ENCODE results near the gene SLC3A2.

SLC3A2 gene

DNA sequence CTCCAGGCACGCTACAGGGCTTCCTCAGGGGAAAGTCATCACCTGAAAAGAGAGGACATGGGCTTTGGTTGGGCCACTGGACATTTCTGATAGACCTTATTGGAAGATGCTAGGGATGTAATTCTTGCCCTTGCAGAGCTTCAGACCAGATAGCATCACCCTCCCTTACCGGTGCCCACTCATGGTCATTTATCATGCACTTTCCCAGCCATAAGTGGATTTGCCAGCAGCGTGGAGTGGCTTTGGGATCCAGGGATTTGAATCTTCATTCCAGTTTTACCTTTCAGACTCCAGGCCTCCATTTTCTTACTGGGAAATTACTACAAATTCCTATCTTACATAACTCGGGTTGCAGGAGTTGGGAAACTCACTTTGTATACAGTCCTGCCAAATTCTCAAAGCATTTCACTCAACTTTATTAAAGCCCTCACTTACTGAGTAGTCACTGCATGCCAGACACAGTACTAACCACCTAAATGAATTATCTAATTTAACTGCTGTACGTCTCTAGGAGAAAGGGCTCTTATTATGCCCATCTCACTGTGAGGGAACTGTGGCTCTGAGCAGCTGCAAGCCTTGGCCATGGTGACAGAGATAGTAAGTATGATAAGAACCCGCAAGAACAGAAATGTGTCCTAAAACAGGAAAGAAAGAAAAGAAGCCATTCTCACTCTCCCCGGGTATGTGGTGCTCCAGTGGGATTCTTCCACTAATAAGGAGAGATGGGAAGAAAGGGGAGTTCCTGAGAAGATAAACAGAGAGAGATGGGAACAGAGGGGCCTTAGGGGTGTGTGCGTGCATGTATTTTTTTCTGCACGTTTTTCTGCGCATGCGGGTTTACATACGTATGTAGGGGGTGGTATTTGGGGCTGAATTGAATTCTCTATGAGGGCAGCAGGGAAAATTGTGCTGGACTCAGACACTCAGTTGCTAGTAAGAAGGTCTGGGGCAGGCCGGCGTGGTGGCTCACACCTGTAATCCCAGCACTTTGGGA is 30.7 kb downstream of the SLC3A2 start:
- DNase-seq = no peak

- no peak for DNase-seq
These were observed 31.6 kb downstream of the SLC3A2 start for GRCh38 chr11:62912268-62912667.

DNA sequence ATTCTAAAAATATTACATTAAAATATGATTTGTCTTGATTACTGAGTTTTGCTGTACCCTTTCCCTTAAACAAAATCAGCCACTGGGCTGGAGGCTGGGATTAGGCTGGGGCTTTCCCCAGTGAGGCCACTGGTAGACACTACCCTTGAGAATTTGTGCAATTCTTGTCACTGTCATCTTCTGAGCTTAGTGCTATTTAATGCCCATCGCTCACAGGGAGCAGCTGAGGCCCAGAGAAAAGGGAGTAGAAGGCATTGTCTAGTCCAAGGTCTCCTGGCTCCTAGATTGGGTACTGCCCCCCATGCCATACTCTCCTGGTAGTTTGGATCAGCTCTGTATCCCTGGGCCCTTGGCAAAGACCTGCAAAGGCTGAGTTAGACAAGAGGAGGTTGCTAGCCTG is 33.7 kb downstream of the SLC3A2 start:
- DNase-seq = no peak

GRCh38 chr11:62917906-62918502 is 37.3 kb downstream of the SLC3A2 start:
- DNase-seq = no peak

- no peak for DNase-seq
These were observed 37.8 kb downstream of the SLC3A2 start for GRCh38 chr11:62918531-62918930.

DNA sequence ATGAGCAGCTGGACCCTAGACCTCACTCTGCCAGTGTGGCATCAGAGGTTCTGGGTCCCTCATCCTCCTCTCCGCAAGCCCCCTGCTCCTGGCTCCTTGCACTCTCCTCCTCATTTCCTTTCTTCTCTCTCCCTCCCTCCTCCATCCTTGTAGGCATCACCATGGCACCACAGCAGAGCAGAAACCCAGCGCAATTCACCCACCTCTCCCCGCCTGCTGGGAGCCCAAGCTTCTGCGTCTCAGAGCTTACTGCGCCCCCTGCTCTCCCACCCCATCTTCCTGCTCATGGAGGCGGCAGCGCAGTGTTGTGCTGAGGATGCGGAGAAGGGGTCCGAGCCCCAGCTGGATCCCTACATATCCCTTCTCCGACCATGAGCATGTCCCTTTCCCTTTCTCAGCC is 38.8 kb downstream of the SLC3A2 start:
- DNase-seq = no peak

GRCh38 chr11:62919898-62920640 is 39.4 kb downstream of the SLC3A2 start:
- no peak for DNase-seq

- DNase-seq = no peak
These were observed 40.5 kb downstream of the SLC3A2 start, which contains the start of gene CHRM1 for GRCh38 chr11:62921201-62921572. Gene CHRM1, minus strand, starts transcription at chr11:62921363. Its CDS starts 10,263 bp downstream, at chr11:62911100.

- no peak for DNase-seq
These were observed 41.0 kb downstream of the SLC3A2 start for GRCh38 chr11:62921573-62922188.

DNA sequence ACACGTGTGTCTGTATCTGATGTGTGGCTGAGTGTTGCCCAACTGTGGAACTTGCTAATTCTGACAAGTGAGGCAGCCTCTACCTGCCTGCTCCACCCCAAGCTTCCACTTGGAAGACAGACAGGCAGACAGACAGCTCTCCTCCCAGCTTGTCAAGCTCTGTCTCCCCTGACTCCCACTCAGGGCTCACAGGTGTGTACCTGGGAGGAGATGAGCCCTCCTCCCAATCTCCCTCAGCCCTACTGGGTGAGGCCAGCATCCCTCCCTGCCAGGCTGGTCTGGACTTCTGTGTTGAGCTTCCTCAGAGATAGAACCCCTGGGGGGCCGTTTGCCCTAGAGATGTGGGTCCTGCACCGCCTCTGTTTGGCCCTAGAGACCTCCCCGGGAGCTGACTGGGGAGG is 41.5 kb downstream of the SLC3A2 start:
- no peak for DNase-seq

- no peak for DNase-seq
These were observed 42.1 kb downstream of the SLC3A2 start for GRCh38 chr11:62922653-62923431.

DNA sequence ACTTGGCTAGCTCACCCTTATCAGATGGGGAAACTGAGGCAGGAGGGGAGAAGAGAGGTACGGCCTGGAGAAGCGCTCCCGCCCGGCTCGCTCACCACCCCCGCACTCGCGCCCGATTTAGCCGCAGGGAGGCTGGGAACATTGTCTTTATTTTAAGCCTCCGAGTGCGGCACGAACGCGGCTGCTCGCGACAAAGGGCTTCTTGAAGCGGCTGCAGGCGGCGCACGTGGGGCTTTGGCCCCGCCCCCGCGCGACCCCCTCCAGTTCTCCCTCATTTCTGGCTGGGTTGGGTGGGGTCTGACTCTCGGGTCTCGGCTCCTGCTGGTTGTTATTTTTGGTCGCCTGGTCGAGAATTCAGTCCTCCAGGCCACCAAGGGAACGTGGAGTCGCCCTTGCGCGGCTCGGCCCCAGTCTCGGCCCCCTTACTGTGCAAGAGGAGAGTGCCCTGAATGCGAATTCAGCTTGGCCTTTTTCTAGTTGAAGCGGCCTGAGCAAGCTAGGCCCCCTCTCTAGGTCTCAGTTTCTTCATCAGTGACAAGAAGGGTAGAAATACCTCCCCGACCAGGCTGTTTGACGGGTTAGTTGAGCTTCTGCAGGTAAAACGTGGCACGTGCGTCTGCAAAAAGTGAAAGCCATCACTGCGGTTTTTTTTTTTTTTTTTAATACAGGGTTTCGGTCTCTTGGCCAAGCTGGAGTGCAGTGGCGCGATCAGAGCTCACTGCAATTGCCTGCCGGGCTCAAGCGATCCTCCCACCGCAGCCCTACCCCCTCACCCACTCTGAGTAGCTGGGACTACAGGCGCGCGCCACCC is 43.1 kb downstream of the SLC3A2 start:
- peak; percentile 27 for DNase-seq

- no peak for DNase-seq
These were observed 44.6 kb downstream of the SLC3A2 start for GRCh38 chr11:62925308-62925707.

DNA sequence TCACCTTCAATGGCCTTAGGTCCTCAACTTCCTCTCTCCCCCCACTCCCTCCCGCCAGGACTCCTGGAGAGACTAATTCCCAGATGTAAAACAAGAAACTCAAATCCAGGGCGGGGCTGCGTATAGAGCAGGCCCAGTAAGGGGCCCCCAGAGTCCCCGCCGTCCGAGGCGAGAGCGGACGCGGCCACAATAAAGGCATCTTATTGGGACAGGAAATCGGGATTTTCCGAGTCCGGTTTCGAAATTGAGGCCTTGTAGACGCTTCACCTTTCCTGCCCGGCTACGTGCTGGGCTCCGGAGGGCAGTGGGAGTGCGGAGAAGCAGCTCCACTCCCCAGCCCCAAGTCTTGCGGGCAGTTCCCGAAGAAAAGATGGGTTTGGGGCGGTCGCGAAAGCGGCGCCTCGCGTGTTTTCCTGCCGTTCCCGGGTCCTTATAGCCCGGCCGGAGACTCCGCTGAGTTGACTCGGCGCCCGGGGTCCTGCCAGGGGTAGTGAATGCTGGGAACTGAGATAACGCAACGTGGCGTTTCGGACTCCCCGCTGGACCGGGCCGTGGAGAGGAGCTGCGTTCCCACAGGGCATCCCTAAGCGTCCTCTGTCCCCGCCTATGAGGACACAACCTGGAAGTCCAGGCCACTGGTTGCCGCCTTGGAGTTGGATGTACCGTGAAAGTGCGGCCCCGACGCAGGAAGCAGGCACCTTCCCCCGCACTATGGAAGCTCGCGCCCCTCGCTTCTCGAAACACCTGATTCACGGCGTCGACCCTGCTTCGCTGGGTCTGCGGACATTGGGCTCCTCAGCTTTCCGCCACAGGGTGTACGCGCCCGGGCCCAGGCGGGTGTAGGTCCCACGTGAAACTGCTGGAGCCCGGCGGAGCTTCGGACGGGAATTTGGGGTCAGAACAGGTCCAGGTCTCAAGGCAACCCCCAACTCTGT is 45.3 kb downstream of the SLC3A2 start:
- DNase-seq = no peak

GRCh38 chr11:62926680-62927455 is 46.2 kb downstream of the SLC3A2 start:
- DNase-seq = no peak

DNA sequence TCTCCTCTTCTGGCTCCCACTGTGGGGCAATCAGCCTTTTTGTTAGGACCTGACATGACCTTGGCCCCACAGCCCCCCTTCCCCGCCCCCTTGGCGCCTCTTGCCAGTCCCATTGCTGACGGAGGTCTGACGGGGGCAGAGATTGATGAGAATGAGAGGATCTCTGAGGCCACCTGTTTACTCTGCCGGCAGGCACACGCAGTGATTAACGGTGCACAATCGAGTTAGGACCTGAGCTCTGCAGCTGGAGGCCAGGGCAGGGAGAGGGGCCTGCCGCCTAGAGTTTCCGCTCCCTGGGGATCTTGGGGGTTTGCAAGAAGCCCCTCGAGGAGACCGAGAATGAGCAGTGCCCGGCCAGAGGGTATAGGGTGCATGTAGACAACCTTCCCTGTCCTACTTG is 47.3 kb downstream of the SLC3A2 start:
- DNase-seq = no peak

GRCh38 chr11:62930157-62930556 is 49.5 kb downstream of the SLC3A2 start:
- no peak for DNase-seq

GRCh38 chr11:62930666-62931065 is 50.0 kb downstream of the SLC3A2 start:
- no peak for DNase-seq

Measured in CD4-positive, alpha-beta T cell treated with Interleukin-15 for 1 hour (primary cell).